ENCODE measurements around the gene ZMYND19.
"Not testable (repeated sequence)": the region's sequence is repeated elsewhere in the genome, so short reads cannot be mapped to it uniquely, and the experiment has no call there.

The ZMYND19 gene

GRCh38 chr9:137614631-137615386, 24.5 kb upstream of the ZMYND19 start:
- DNase-seq (ENCODE audit: low spot score): no peak

DNA sequence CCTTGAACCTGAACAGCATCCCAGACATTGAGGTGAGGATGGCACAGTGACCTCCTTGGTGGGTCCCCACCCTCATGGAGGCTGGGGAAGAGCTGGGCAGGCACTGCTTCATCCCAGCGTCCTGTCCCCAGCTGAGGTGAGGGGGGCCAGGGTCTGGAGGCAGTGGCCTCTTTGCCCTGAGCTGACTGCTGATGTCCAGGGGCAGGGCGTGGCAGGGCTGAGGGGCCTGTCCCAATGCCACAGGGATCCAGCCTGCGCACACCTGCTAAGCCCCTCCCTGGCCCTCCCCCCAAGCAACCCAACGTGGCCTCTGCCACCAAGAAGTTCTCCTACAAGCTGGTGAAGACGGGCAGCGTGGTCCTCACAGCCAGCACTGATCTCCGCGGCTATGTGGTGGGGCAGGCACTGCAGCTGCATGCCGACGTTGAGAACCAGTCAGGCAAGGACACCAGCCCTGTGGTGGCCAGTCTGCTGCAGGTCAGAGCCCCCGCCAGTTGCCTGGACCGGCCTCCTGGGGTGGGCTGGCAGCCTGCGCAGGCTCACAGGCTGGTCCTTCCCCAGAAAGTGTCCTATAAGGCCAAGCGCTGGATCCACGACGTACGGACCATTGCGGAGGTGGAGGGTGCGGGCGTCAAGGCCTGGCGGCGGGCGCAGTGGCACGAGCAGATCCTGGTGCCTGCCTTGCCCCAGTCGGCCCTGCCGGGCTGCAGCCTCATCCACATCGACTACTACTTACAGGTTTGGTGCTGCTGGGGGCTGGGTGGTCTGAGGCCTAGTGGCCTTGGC, 23.6 kb upstream of the ZMYND19 start:
- DNase-seq (ENCODE audit: low spot score): no peak

DNA sequence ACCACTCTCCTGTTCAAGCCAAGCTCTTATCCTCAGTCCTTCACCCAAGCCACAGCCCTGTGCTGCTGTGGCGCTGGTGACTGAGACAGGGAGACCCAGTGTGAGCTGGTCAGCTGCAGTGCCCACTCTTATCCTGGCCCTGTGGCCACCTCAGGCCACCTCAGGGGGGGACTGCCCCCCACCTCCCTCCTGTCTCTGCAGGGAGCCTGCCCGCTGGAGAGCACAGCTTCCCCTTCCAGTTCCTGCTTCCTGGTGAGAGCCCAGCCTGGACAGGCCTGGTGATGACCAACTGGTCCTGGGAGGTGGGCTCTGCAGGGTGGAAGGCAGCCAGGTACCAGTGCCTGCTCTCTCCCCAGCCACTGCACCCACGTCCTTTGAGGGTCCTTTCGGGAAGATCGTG, 22.9 kb upstream of the ZMYND19 start:
- no peak for DNase-seq (ENCODE audit: low spot score)

GRCh38 chr9:137612741-137613142, 22.4 kb upstream of the ZMYND19 start:
- DNase-seq (ENCODE audit: low spot score): no peak

DNA sequence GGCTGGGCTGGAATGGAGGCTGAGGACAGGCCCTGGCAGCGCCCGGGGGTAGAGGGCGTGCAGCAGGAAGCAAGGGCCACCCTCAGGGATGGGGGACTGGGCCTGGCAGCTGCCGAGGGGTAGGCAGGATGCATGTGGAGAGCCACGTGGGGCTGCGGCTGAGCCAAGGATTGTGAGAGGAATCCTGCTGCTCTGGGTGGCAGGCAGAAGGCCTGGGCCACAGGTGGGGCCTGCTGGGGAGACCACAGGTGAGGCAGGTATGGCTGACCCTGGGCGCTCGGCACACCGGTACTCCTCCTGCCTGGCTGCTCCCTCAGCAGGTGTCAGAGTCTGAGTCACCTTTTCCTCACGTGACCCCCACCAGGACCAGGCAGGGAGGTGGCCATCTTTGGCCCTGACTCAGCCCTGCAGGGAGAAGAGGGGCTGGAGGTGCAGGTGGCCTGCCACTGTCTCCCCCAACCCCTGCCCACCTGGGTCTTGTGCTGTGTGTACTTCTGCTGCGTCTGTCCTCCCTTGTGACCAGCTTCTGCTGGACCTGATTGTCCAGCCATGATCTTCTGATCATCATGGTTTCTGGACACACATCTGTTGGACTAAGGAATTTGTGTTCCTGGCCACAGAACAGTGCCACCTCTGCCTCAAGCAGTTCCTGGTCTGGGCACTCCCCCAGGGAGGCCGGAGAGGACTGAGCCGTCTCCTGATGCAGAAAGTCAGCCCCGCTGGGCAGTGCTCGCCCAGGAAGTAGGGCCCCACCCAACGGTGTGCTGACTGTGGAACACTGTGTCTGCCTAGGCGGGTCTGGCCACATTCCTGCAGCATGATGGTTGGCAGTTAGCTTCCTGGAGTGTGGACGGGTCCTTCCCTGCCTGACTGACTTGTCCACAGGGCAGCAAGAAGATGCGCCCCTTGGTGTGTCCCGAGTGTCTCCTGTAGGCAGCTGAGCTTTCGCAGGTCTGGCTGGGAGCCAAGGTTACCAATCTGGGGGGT, 21.6 kb upstream of the ZMYND19 start:
- peak; percentile 29 for DNase-seq (ENCODE audit: low spot score)

- DNase-seq (ENCODE audit: low spot score): no peak
These were observed 20.6 kb upstream of the ZMYND19 start for GRCh38 chr9:137610944-137611343.

DNA sequence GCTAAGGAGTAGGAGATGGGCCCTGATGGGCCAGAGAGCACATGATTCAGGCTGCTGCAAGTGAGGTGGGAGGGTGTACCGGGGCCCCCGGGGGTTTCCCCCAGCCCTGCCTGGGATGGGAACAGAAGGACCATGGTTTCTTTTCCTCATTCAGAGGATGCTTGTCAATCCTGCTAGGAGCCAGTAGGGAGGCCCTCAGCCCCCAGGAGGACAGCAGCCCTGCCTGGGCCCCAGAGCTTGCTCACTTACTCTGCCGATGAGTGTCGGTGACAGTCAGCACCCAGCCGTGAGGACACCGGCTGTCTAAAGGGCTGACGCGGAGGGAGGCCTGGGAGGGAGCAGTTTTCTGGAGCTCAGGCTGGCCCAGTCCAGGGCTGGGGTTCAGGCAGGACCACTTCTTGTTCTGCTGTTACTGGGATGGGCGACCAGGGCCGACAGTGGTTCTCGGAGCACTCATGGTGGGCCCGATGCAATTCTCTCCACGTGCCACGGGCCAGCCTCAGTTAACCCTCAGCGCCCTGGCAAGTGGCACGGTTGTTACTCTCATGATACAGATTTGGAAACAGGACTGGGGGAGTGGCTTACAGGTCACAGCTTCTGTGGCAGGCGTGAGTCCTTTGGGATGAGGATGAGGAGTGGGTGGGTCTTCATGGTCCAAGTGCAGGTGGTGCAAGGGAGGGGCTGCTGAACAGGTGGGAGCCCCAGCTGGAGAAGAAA, 17.0 kb upstream of the ZMYND19 start:
- no peak for DNase-seq (ENCODE audit: low spot score)

- no peak for DNase-seq (ENCODE audit: low spot score)
These were observed 16.4 kb upstream of the ZMYND19 start for GRCh38 chr9:137606734-137607138.

GRCh38 chr9:137606005-137606621, 15.8 kb upstream of the ZMYND19 start:
- no peak for DNase-seq (ENCODE audit: low spot score)

DNA sequence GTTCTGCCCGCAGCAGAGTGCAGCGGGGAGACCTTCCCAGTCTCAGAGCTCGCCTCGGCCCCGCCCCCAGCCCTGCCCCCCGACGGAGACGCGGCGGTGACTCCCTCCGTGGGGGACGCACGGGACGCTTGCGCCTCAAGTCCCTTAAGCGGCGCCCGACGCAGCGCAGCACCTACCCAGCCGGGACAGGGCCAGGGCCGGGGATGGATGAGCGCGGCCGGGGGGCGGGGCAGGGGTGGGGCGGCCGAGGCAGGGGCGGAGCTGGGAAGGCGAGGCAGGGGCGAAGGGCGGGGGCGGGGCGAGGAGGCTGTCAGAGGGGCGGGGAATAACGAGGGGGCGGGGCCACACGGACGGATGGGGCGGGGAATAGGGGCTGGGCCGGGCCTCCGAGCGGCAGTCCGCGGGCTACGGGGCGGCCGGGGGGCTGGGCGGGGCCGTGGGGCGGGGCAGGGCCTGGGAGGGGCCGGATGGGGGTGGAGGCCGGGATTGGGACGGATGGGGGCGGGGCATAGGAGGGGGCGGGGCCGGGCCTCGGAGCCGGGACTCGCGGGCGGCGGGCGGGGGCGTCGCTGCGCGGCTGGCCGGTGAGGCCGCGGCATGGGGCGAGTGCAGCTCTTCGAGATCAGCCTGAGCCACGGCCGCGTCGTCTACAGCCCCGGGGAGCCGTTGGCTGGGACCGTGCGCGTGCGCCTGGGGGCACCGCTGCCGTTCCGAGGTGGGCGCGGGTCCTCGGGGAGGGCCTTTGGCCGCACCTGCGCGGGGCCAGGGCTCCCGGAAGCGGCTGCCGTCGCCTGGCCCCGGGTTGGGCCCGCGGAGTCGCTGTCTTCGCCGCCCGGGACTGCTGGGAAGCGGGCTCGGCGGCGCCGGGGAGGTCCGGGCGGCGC, 15.1 kb upstream of the ZMYND19 start, which contains the start of gene ARRDC1:
Gene ARRDC1 (plus strand): TSS at position 566 of the 884 bp plus-strand sequence. CDS start 32 bp downstream, at position 598.
- peak; percentile 98 for DNase-seq (ENCODE audit: low spot score)

DNA sequence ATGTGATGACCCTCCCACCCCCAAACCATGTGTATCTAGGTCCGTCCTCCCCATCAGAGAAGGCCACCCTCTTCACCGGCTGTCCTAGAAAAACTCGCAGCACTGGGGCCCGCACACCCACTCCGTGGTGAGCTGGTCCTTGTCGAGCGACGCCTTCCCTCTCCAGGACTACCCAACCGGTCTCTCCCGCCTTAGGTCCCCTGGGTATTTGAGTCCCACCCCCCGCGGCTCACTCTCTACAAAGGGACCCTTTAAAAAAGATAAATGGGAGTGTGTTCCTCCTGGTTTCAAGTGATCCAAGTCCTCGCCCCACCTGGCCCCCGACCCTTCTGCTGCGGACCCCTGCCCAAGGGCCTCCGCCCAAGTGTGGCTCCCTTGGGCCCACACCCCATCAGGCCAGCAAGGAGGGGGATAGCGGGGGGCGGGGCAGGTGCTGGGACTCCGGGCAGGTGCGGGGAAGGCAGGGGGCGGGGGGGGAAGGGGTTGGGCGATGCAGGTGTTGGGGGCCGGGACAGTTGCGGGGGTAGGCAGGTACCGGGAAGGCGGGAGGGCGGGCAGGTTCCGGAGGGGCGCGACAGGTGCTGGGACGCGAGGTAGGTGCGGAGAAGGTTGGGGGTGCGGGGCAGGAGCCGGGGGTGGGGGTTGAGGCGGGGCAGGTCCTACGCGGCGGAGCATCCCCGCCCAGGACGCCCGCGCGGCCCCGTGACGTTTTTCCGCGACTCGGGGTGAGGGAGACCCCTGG, 14.2 kb upstream of the ZMYND19 start:
- DNase-seq (ENCODE audit: low spot score): no peak

- no peak for DNase-seq (ENCODE audit: low spot score)
These were observed 13.6 kb upstream of the ZMYND19 start for GRCh38 chr9:137603879-137604278.

DNA sequence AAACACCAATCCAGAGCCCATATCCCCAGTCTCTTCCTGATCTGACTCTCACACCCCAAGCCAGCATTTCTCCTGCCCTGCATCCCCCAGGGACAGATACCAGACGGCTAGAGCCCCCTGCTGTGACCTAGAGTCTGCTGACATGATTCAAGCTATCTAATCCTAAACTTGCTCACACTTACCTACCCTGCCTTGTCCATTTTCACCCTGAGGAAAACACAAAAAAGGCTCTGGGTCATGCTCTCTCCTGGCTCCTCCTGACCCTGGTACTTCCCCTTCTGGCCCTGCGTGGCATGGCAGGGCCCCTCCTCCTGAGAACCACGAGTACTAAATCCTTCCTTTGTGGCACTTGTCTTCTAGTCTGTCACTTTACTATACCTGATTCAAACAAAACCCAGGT, 12.3 kb upstream of the ZMYND19 start:
- no peak for DNase-seq (ENCODE audit: low spot score)

DNA sequence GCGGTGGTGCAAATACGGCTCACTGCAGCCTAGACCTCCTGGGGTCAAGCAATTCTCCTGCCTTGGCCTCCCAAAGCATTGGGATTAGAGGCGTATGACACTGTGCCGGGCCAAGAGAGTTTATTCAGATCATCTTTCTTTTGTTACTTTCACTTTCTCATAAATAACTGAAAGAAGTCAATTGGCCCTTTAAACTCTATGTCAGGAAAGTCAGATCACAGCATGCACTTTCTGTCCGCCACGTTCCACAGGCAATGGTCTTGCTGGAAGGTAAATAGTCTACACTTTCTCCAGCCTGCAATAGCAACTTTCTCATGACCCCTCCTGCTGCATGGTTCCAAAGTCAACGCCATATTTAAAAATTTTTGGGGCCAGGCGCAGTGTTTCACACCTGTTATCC, 8.6 kb upstream of the ZMYND19 start:
- no peak for DNase-seq (ENCODE audit: low spot score)

DNA sequence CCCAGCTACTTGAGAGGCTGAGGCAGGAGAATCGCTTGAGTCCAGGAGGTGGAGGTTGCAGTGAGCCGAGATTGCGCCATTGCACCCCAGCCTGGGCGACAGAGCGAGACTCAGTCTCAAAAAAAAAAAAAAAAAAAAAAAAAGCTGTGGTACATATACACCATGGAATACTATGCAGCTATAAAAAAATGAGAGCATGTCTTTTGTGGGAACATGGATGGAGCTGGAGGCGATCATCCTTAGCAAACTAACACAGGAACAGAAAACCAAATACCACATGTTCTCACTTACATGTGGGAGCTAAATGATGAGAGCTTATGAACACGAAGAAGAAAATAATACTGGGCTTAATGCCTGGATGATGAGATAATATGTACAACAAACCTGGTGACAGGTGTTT, 6.3 kb upstream of the ZMYND19 start:
- DNase-seq (ENCODE audit: low spot score): not testable (repeated sequence)

- DNase-seq (ENCODE audit: low spot score): no peak
These were observed 2.9 kb upstream of the ZMYND19 start for GRCh38 chr9:137593176-137593575.

- DNase-seq (ENCODE audit: low spot score): no peak
These were observed 2.5 kb upstream of the ZMYND19 start for GRCh38 chr9:137592767-137593166.

- DNase-seq (ENCODE audit: low spot score): no peak
These were observed 216 bp downstream of the ZMYND19 start for GRCh38 chr9:137590123-137590468.

GRCh38 chr9:137589441-137590122, 730 bp downstream of the ZMYND19 start:
- DNase-seq (ENCODE audit: low spot score): no peak

All from CD4-positive, alpha-beta T cell treated with Interleukin-6 at 100 ng/mL for 8 hours (primary cell).